GM19023 (cell line): ENCODE data around the gene ANKFN1.

Experiments used
- ATAC-seq: cut with Tn5 transposase; IDR thresholded peaks from one replicate; pipeline ENCODE4 v1.9.1; 2021; ENCODE audit warnings: mild to moderate bottlenecking, moderate library complexity; ENCODE audit not compliant: unreplicated experiment

The ANKFN1 gene

DNA sequence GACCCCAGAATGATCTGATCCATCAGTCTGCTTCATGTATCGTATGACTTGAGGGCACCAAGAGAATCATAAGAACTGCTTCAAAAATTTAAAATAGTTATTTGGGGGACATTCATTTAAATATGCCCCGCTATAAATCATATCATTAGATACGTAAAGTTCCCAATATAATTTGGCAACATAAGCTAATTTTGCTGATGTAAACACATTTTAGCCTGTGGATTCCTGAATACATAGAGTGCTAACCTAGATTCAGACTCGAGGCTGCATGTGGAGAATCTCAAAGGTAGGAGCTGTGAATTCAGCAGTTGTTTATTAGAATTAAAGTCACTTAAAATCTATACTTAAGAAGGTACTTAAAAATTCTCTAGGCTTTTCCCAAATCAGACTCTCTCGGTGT is 24.9 kb downstream of the ANKFN1 start:
- ATAC-seq, result no peak

DNA sequence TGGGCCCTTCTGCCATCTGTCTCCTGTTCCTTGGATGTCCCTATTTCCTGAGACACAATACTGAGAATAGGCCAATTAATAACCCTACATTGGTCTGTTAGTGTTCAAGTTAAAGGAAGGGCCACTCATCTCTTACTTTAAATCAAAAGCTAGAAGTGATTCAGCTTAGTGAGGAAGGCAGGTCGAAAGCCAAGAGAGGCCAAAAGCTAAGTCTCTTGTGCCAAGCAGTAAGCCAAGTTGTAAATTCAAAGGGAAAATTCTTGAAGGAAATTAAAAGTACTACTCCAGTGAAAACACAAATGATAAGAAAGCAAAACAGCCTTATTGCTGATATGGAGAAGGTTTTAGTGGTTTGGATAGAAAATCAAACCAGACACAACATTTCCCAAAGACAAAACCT is 28.8 kb downstream of the ANKFN1 start:
- ATAC-seq, result no peak

DNA sequence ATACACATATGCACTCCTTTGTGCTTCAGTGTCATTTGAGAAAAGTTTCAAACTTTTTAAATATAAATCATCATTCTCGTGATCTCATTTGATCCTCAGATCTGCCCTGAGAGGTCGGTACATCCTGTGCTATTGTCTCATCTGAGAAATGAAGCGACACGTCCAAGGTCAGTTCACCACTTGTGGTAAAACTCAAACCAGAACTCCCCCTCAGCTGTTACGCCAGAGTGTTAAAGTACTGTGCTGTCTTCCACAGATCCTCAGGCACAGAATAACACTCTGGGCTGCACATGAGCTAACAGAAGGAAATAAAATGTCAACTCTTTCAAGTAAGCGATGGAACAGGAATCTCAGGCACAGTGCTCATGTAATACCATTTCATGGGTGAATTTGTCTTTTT is 31.4 kb downstream of the ANKFN1 start:
- no peak for ATAC-seq

DNA sequence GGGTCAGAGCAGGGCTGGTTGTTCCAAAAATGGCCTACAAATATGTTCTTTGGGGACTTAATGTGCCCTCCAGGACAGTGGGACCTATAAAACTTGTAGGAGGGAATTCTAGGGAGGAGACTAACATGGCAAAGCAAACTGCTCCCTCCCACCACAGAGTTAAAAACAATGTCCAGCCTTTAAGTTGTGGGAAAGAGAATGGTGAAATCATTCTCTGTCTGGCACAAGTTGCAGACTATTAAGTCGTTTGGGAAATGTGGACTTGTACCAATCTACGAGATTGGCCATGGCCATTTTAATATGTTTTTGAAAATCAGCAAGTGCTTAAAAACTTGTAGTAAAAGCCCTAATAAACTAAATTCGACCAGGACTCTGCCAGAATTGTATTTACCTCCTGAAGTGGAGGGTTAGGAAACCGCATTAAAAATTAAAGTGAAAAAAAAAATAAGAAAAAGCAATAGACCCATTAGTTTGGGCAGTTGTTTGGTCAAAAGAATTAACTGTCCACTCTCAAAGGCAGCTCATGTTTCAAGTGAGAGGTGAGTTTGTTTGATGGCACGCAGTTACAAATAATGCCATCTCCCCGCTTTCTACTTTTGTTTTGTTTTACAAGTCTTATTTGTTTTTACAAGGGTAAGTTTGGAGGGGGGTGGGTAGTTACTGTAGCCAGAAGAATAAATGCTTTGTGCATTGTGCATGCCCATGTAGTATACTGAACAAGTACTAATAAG is 32.4 kb downstream of the ANKFN1 start:
- no peak for ATAC-seq

DNA sequence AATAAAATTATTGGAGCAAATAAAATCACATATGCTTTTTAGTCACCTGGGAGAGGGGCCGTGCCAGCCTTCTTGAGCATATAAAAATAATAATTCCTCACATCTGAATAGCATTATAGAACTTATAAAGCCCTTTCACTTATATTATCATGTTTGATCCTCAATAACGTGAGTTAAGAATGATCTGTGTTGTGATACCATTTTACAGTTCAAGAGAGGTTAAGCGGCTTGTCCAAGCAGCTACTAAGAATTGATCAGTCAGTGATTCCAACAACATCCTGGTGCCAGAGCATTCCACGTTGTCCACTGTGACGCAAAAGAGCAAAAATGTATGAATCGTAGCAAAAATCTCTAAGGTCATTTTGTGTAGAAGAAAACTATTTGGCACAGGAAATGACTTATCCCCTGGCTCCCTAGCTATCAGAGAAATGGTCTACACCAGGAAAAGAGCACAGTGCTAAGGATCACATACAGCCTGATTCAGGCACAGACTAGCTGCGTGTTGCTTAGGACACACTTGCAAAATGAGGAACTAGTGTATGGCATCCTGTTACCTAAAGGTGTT is 33.0 kb downstream of the ANKFN1 start:
- ATAC-seq, result no peak

DNA sequence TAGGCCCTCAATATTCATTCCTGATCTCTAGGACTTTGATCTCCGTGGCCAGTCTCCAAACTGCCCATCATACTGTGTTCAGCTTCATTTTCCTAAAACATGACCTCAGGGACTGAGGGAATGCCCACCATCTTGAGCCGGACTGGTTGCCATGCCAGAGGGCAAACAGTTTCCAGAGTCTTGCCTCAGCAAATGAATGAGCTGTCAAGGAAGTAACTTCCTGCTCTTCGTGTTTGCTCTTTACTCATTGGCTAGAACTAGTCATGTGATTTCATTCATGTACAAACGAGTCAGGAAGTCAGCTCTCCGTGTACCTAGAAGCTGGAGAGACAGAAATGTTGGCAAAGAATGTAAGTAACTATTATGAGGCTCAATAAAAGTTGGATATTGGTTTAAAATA is 50.2 kb downstream of the ANKFN1 start:
- no peak for ATAC-seq

DNA sequence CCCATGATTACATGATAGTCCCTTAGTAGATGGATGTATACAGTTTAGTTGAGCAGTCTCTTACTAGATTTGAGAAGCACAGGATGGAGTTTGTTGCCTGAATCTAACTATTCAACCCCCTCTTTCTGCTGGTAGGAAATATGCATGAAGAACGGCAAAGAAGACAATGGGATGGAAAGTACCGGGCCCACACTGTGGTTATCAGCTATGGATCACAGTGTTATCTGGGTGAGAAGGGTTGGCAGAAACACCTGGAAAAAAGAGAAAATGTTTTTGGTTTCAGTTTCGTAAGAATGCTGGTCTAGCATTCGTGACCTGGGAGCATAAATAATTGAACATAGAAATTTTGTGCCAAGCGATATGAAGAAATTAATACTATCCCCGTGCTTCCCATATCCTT is 53.1 kb downstream of the ANKFN1 start:
- no peak for ATAC-seq

DNA sequence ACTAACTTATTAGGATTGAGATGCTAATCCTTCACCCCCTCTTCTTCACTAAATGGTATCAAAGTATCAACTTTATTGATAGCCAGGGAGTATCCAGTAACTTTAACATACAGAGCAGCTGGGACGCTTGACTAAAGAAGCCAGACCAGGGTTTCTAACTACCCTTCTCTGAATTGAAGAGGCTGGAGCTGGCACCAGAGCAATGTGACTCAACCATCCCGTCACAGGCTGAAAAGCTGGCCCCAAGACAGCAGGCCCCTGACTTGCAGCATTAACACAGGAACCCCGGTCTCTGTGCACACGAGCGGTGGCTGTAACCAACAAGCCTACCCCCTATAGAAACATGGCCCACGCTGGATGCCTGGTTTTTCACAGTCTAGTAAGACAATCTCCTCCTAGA is 59.8 kb downstream of the ANKFN1 start:
- no peak for ATAC-seq

DNA sequence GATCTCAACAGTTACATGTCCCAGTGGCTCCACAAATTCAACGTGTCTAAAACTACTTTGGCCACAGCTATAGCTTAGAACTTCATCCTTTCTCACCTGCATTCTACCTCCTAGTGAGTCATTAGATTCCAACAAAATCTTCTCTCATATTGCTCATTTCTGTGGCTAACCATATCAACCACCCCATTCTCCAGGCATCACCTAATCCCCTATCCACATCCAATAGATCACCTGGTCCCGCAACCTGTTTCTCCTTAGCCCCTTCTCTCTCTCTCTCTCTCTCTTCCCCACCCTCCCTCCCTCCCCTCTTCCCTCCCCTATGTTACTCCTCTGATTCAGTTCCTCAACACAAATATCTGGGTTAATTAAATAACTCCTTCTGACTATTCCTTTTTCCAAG is 64.6 kb downstream of the ANKFN1 start:
- no peak for ATAC-seq

DNA sequence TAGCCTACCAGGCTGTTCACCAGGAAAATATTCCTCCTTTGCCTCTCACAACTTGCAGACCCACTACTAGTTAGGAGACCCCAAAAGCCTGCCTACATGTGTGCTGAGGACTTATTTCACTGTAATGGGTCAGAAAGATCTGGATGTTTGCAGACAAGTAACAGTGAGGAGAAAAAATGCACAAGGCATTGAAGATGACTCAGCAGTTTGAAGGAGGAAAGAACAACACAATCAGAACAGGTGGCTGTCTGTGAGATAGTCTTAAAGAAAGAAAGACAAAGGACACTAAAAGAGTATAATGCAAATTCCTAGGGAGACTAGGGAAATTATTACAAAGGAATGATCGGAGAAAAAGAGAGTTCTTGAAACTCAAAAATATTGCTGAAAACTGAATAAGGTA is 69.0 kb downstream of the ANKFN1 start:
- no peak for ATAC-seq

DNA sequence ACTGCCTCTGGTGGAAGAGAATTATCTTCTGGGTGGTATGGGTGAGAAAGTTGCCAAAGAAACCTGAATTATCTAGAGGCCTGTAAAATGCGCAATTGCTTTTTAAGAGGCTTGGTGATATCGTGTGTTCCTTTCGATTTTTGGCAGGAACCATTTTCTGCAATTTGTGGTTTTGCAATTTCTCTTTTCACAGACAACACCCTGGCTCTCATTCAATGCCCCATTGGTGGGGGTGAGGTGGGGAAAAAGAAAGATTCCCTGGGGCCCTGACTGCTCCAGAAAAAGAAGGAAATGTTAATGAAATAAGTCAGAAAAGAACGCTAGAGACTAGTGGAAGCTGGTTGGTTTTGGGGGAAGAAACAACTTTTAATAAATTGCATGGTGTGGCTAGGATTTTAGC is 77.4 kb downstream of the ANKFN1 start:
- ATAC-seq, result no peak

DNA sequence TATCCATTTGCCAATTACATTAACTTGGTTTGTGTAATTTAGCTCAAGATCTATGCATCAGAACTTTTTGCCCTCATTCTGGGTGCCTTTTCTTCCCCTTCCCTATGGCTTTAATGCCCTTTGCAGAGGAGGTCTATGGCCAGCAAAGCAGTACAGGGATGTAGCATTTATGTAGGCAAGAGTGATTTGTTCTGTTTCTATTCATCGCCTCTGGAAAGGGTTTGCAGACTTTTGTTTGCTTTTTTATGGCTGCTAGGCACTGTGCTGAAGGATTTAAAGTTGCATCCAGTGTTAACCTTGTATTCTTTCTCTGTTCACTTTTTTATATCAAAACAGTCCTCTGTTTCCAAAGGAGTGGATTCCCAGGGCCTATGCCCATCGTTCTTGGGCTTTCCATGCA is 78.0 kb downstream of the ANKFN1 start:
- ATAC-seq, result no peak

DNA sequence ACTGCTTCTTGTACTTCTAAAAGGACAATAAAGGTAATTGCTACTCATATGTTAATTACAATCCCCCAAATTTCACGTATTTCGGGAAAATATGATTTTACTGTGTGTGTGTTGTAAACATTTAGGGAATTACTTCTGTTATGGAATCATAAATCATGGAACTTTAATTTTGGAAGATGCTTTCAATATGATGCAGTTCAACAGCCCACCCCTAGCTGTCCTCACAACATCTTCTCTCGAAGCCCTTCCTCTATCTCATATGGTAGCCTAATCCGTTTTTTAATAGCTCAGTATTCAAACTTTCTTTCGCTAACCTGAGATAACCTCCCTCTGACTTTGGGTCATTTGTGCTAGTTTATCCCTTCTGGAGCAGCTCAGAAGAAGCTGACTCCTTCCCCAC is 78.4 kb downstream of the ANKFN1 start:
- ATAC-seq, result no peak

DNA sequence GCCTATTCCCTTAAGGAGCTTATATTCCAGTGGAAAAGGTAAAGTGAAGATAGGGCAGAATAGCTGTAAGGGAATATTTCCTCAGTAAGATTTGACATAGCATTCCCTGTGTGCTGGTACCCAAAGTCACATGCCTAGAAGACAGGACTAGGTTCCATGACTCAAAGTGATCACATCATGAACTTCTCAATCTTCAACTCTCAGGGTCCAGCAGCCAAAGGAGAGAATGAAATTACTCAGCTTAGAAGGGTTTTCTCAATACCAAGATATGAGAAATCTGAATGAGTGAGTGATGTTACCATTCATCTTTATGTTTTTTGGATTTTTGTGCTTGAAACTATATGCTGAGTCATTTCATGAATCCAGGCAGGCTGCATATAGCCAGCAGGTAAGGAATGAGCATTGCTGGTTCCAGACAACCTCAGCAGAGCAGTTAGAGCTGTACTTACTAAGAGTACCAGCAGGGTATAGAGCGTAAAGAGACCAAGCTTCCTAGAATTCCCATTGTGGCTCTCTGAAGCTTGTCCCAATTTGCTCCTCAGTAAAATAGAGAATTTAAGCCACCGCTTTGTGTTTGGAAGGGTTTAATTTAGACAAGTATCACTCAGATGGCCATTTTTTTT is 91.1 kb downstream of the ANKFN1 start:
- ATAC-seq, result no peak

DNA sequence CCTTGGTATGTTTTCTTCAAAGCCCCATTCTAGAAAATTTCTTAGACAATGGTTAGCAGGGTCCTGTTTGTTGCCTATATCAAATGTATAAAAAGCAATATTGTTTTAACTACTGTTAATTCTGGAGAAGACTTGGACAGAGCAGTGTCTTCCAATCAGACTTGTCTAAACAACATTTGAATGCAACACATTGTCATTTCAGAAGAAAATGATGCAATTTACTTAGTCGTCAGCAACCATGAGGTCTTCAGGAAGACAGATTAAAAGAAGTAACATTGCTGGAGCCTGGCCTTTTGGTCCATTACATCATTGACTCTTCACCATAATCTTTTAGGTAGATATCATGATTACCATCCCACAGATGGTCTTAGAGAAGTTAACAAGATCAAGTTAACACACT is 94.5 kb downstream of the ANKFN1 start:
- ATAC-seq, result no peak

DNA sequence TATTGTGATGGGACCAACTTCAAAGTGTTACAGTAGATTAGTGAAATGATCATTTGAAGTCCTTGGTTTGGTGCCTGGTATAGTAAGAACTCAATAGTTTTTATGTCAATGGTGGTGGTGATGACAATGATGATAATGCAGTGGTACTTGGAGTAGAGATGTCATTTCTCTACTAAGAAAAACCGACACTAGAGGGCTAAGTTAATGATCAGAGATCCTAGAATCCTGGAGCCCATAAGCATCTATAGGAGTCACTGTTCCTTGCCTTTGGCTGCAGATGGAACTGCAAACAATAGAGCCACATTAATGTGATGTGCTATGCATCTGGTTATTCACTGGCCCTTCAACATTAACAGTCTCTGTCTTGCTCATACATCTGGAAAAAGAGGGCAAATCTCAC is 103.8 kb downstream of the ANKFN1 start:
- ATAC-seq, result no peak

DNA sequence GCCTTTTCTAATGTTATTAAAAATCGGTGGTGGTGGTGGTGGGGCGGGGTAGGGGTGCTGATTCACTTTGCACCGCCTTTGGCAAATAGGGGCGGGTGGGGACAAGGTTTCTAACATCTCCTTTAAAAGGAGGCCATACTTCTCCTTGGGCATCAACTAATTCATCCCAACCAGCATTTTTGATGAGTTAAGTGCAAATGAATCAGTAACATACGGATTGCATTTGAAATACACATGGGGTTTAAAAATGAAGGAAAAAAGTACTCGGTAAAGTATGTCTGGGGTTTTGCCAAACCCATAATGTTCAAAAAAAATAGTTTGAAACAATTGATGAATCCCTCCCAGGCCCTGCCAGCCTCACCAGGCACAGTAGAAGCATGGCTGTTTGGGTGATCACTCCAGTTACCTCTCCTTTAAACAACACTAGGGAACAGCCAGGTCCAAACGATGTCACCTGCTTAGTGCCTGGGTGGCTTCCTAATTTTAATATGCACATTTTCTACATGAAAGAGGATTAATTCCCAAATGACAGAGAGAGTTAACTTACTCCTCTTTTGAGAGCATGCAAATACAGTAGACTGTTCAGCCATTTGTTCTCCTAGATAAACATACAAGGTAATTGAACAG is 107.2 kb downstream of the ANKFN1 start:
- ATAC-seq, result no peak

DNA sequence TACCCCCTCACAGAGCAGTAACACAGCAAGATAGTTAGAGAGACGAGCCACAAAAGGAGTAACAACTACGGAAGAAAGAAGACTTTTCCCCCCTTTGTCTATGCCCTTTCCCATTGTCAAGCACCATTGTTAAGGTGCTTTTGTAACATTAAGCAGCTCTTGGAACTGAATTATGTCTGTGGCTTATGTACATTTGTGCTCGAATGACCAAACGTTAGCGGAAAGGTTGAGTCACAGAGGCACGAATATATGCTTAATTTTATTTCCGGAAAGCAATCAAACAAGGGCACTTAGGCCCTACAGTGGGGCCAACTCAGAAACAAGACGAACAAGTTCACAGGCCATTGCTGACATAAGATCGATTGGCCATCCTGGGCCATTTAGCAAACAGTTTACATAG is 109.5 kb downstream of the ANKFN1 start:
- no peak for ATAC-seq

DNA sequence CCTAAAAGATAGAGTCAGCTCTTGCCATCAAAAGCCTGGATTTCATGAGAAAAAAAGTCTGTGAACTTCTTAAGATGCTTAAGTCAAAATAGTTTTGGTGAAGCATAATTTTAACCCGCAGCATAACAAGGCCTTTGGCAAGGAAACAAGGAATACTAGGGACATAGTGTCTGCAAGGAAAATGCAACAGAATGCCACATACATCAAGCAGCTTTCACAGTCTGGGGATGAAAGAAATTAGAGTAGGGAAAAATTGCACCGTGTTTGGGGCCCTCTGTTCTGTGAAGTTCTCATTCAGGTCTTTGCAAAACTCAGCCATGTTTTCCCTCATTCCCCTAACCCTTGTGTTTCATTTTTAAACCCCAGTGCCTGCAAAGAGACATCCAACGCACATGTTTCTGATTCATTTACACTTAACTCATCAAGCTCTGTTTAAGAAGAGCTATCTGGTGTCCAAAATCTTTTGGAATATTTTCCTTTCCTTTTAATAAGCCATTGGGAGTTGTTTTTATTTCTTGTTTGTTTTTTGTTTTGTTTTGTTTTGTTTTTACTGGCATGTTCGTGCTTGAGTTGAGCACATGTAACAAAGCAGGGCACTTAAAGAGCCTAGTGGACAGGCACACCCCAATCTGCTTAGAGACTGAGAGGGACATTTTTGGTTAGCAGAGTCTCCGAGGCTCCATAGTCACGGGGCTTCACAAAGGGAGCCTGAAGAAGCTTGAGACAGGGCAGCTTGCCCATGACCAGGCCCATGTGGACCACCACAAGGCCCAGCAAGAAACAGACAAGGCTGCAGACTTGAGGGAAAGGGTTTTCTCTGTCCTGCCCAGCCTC is 116.5 kb downstream of the ANKFN1 start:
- no peak for ATAC-seq

DNA sequence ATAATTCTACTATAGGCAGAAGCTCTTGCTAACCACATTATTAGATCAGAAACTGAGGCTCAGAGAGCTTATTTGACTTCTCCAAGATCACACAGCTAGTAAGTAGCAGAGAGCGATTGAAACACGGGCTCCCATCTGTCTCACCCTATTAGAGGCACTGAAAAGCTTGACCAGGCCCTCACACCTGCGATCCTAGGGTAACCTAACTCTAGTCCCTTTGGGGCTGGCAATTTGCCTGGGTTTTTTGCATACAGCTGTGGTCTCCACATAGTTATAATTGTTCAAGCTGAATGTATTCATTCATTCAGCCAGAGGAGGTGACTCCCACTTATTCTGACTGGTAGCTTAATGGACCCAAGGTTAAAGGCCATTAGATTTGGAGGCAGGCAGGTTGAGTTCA is 121.2 kb downstream of the ANKFN1 start:
- no peak for ATAC-seq

DNA sequence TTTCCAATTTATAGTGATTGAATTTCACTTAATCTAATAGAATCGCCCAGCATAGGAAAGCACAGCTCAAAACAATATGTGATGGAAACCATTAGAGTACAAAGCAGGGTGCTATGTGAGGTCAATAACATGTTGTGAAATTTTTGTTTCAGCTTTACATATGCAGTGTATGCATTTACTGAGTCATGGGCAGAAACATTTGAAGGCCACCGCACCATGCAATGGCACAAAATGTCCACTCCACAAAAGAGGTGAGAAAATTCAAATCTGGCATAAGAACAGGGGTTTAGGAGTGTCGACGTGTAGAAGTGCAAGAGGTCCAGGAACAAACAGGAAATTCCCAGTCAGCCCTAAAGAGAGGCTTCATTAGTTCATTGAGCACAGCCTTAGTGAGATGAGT is 131.2 kb downstream of the ANKFN1 start:
- ATAC-seq, result no peak
